GM18867 (cell line): ENCODE measurements around the gene IDI1.
"Not testable (repeated sequence)": the region's sequence is repeated elsewhere in the genome, so short reads cannot be mapped to it uniquely, and the experiment has no call there.

ENCODE experiments used
- ATAC-seq: cut with Tn5 transposase; IDR thresholded peaks from one replicate; pipeline ENCODE4 v1.9.1; 2021; ENCODE audit warnings: mild to moderate bottlenecking, moderate library complexity; ENCODE audit not compliant: unreplicated experiment

IDI1 gene

DNA sequence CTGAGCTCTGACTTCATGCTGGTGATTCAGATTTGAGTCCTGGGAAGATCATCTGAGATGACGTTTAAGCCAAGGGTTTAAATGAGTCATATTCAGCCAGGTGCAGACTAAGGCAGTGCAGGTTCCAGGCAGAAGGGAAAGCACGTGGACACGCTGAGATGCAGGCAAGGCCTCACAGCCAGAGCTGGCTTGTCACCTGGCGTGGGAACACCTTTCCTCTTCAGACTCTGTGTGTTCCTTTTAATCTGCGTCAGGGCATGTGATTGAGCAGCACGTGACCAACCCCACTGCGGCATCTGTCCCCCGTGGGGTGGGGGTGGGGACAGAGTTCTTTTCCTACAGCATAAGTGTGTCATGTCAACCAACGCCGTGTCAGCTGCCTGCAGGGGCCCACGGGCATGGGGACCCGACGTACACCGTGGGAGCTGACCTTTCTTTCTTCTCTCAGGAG lies 12.6 kb downstream of the IDI1 start:
- peak; percentile 77 for ATAC-seq

- ATAC-seq = no peak
These were observed 13.7 kb downstream of the IDI1 start for GRCh38 chr10:1035201-1035600.

GRCh38 chr10:1034758-1035157 lies 14.2 kb downstream of the IDI1 start:
- ATAC-seq = no peak

DNA sequence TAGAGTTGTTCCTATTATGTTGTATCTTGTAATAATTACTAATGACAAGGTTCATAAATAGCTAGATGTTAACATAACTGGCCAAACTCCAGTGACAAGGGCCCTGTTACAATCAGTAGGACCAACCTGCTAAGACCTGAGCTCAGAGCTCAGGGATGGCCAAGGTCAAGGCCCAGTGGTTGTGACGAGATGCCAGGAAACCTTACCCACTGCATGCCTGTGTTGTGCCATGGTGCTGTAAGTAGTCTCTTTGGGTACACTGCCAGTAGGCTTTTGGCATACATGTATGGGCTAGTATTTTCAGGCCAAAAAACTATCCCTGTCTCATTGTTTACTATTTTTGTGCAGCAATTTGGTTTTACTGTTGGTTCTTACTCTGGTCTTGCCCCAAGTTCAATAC lies 15.3 kb downstream of the IDI1 start:
- no peak for ATAC-seq

DNA sequence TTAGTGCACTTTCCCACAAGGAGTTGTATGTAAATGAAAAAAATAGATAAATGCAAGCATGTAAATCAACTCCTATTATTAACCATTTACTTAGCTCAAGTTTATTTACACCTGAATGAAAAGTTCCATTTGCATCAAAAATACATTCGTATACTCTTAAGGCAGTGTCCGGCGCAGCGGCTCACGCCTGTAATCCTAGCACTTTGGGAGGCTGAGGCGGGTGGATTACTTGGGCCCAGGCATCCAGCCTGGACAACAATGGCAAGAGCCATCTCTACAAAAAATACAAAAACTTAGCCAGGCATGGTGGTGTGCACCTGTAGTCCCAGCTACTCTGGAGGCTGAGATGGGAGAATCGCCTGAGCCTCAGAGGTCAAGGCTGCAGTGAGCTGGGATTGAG lies 19.1 kb downstream of the IDI1 start:
- no peak for ATAC-seq

DNA sequence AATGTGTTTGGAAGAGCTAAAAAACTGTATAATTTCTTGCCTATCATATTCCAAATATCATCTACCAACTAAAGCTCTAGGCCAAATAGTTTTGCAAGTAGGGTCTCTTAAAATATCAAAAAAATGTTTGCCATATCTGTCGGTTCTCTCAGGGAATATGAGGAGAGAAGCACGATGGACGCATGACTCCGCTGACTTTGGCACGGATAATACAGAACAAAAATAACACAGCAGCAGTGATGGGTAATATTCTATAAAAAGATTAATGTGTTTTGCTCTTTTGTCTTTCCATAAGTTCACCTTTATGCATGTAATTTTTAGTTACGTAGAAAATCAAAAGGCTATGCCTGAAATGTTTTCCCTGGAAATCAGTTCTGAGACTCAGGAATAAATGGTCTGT lies 22.3 kb downstream of the IDI1 start:
- ATAC-seq = no peak

- no peak for ATAC-seq
These were observed 23.2 kb downstream of the IDI1 start, which contains the start of gene IDI2 for GRCh38 chr10:1025683-1026082. IDI2 (minus strand) TSS chr10:1025859; CDS start chr10:1024723, 1,136 bp downstream.

GRCh38 chr10:1024103-1024502 lies 24.8 kb downstream of the IDI1 start:
- no peak for ATAC-seq

DNA sequence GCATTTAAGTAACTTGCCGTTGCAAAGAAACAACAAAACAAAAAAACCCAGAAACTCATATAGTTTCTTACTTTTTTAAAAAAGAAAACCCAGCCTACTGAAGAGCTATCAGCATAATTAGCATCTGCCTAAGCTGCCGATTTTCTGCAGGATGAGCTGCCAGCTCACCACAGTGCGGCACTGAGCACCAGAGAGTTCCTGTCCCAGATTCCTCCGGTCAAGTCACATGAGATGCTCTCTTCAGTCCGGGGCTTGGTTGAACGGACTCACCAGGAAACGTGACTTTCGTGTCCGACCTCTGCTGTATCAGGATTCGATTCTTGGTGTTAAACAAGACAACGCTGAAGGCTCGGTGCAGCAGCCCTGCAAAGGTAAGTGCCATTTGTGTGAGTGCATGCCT lies 26.5 kb downstream of the IDI1 start:
- no peak for ATAC-seq

- ATAC-seq = no peak
These were observed 28.0 kb downstream of the IDI1 start for GRCh38 chr10:1020958-1021357.

- no peak for ATAC-seq
These were observed 28.5 kb downstream of the IDI1 start for GRCh38 chr10:1020460-1020859.

DNA sequence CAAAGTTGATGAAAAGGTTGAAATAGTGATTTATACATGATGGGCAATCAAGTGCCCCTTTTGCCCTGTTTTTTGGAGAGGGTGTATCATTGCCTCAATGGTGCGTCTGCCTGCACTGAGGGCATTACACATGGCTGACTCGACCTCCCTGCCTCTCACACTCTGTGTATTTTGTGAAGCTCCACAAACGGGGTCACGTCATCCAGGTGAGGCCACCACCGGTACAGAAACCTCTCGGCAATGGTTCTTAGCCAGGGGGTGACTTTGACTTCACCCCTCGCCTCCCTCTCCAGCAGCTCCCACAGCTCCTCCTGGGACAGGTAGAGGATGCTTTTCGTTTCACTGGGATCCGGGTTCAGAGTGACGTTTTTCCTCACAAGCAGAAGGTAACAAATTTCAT lies 29.6 kb downstream of the IDI1 start:
- ATAC-seq = no peak

DNA sequence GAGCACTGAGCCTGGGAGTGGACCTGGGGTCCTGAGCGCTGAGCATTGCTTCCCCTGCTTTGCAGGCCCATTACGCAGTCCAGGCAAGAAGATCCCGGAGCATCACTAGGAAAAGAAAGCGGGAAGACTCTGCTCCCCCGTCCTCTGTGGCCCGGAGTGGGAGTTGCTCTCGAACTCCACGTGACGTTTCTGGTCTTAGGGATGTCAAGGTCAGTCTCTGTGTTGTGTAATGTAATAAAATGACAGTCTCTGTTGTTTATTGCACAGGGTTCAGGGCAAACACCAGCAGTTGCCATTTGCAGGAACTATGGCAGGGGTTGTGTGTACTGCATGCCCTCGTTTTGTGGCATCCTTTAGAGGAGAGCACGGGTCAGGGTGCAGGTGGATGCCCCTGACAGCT lies 33.2 kb downstream of the IDI1 start:
- ATAC-seq = no peak

DNA sequence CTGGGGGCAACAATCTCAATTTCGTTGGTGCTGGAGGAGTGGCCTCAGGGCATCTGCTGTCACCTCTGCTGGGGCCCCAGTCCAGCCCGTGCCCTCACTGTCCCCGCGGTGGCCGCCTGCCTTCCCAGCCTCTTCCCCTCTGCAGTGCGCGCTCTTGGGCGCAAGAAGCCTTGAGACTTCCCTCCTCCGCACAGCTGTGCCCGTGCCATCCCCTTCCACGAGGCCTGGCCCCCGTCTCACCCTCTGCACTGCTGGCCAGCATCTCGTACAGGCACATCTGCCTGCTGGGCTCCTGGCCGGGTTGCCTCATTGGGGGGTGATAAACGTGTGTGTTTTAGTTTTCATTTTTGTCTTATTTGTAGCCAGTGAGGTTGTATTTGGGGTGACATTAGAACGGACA lies 37.2 kb downstream of the IDI1 start:
- ATAC-seq = no peak

DNA sequence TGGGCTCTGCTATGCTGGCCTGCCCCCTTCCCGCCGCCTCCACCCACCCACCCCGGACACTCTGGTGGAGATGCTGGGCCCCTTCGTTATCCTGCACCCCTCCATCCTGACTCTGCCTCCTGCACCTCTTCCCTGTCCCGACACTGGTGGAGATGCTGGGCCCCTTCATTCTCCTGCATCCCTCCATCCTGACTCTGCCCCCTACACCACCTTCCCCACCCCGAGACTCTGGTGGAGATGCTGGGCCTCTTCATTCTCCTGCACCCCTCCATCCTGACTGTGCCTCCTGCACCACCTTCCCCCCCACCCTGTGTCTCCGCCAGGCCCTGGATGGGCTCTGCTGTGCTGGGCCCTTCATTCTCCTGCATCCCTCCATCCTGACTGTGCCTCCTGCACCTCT lies 38.2 kb downstream of the IDI1 start:
- ATAC-seq = no peak

DNA sequence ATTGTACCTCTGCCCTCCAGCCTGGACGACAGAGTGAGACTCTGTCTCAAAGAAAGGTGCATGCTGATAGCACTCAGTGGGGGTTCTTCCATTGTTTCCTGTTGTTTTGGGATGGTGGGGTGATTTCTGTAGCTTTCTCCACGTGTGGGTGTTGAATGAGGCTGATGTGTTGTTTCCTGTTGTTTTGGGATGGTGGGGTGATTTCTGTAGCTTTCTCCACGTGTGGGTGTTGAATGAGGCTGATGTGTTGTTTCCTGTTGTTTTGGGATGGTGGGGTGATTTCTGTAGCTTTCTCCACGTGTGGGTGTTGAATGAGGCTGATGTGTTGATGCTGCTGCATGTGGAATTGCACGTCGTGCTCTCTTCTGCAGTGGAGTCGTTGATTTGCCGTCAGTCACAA lies 39.0 kb downstream of the IDI1 start:
- ATAC-seq = not testable (repeated sequence)

DNA sequence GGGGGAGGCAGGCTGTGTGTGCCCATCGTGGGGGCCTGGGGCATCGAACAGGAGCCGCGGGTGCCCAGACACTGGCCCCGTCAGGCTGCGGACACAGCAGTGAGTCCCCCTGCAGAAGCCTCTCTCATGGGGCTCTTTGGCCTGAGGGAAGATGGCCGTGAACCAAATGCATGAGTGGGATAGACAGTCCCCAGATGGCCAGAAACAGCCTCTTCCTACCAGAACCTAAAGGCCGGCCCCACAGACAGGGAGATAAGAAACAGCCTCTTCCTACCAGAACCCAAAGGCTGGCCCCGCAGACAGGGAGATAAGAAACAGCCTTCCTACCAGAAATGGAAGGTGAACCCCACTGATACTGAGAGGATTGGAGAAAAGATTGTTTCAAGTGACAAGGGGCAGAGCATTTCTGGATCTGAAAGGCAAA lies 39.8 kb downstream of the IDI1 start:
- ATAC-seq = no peak

DNA sequence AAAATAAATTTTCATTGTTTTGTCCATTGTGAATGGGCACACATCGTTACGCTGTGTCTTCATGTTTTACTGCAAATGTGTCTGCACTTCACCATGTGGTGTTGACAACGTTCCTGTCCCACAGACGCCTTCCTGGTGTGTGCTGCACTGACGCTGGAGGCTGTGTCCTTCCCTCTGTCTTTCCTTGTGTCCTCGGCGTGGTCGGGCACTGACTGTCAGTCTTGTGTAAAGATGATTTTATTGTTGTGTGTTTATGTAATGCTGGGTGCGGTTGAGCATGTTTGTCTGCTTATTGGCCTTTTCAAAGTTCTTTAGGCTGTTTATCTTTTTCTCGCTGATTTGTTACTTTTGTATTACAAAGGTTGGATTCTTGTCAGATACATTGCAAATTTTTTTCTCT lies 41.3 kb downstream of the IDI1 start:
- ATAC-seq = no peak

DNA sequence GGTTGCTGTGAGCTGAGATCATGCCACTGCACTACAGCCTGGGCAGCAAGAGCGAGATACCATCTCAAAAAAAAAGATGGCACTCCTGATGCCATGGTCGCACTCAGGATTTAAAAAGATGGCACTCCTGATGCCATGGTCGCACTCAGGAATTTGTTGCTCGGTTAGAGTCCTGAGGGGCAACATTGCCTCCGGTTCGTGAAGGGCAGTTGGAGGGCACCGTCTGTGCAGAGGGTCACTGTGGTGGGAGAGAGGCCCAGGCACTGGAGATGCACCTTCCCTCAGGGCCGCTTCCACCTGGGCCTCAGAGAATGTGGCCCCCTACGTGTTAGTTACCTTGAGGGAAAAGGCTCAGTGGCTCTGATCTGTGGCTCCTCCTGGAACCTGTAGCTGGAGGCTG lies 42.3 kb downstream of the IDI1 start:
- ATAC-seq = no peak

DNA sequence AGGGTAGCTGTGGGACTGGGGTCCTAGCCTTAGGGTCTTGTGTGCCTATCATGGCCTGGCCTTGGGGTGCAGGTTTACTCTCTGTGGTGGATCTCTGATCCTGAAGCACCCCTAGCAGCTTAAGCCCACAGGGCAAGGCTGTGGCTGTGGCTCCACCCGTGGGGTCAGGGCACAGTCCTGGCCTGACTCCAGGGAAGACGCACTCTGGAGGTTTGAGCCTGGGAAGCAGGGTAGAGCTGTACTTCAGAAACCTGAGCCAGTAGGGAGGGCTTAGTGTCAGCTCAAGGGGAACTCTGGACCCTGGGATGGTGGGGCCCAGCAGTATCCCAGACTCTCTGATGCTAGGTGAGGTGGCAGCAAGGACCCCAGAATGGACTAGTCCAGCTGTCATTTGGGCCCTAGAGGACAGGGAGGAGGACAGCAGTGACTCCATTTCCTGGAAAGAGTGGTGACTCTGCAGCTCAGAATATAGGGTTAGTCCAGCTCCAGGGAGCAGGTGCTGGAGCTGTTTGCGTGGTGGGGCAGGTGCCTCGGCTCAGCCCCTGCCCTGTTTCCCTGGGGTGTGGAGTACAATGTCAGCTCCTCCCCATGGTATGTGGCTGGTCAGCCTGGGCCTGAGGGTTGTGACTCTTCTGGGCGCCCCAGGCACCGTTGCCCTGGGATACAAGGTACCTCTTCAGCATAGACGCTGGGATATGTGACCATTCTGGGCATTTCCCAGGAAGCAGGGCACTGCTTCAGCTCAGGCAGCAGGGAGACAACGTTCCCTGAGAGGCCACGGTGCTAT lies 44.8 kb downstream of the IDI1 start:
- ATAC-seq = no peak

- ATAC-seq = no peak
These were observed 46.4 kb downstream of the IDI1 start for GRCh38 chr10:1002425-1003006.

DNA sequence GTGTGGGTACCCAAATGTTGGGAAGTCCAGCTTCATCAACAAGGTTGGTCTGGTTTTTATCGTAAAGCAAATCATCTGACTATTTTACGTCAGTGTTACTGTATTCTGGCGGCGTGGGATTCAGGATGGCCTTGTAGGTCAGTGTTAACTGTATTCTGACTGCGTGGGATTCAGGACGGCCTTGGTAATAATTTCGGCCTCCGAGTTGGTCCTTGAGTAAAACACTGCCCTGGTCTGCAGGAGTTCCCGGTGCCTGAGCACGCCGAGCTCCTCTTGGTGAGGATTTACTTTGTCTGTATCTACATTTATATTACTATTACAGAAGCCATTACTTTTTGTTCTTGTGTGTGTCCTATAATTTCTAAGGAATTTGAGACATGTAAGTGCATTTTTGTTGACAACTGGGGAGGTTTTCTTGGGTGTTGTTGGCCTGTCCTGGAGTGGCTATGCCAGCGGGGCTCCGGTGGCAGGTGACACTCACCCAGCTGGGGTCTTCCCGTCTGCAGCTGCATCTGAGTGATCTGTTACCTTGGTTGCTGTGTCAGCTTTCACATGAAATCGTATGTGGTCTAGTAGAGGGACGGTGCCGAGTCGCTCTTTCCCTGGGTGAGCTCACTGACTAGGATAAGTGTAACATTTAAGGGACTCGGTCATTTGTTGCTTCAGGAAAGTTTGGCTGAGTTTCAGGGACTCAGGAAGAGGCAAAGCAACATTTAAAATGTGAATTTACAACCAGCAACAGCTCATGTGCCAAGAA lies 51.5 kb downstream of the IDI1 start:
- no peak for ATAC-seq
